ENCODE measurements around the gene STARD7. TPM values are rescaled to one million over a fixed set of nuclear protein-coding genes. Genes with fewer than 3 reads are reported as not detected.

STARD7 gene
- total RNA-seq, 1 experiment from 2014 or later = 224 TPM

DNA sequence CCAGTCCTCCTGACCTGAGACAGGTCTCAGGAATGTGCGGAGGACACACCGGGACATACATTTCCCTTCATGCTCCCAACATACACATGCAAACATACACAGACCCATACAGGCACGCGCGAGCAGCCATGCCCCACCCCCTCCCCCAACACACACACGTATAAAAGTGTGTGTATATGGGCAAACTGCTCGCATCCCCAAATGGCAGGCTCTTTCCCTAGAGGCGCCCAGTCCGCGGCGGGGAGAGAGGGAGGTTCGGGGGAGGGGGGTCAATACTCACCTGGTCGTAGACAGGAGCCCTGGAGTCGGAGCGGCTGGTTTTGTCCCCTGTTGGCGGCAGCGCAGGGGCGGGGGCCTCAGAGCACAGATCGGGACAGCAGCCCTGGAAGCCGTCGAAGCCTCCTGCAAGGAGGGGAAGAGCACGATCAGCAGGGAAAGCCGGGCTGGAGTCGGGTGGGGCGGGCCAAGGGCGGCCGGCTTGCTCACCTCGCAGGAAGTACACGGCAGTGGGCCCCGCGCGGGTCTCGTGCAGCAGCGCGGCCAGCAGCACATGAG is 64.1 kb downstream of the STARD7 start:
- H3K27me3 ChIP-seq (replicated peaks; ENCODE audit: control insufficient read depth, insufficient read depth, low read length) = no peaks in the 10 kb centered on the region
- ChIA-PET POLR2A (no interaction called here), CTCF (interaction anchor here (1.0 to 1.6 kb wide), 3 partner anchors 28 to 64 kb away, joined by 3 to 6 read pairs (median 3); partner anchors contain the start of genes ADRA2B and STARD7)
- no peaks in the 10 kb centered on the region for H3K27me3 Mint-ChIP-seq (ENCODE audit: insufficient read depth, unreplicated experiment)
- no peaks in the 10 kb centered on the region for H3K9me3 ChIP-seq
- DNase-seq = peak; percentile 46 to 57
- H3K4me3 Mint-ChIP-seq (ENCODE audit: unreplicated experiment) = peak overlapping the region; percentile 98
- TF ChIP-seq, protein P1, sequence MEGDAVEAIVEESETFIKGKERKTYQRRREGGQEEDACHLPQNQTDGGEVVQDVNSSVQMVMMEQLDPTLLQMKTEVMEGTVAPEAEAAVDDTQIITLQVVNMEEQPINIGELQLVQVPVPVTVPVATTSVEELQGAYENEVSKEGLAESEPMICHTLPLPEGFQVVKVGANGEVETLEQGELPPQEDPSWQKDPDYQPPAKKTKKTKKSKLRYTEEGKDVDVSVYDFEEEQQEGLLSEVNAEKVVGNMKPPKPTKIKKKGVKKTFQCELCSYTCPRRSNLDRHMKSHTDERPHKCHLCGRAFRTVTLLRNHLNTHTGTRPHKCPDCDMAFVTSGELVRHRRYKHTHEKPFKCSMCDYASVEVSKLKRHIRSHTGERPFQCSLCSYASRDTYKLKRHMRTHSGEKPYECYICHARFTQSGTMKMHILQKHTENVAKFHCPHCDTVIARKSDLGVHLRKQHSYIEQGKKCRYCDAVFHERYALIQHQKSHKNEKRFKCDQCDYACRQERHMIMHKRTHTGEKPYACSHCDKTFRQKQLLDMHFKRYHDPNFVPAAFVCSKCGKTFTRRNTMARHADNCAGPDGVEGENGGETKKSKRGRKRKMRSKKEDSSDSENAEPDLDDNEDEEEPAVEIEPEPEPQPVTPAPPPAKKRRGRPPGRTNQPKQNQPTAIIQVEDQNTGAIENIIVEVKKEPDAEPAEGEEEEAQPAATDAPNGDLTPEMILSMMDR (IDR thresholded peaks at IDR 0.05; ENCODE audit: insufficient read depth in 1 of 2, low read depth in 1 of 2, low read length in 1 of 2, severe bottlenecking in 1 of 2, unreplicated experiment in 1 of 2) = no peak
- H3K4me3 ChIP-seq (ENCODE audit: low read depth, low read length) = peak overlapping the region; percentile 70
- peak overlapping the region; percentile 94 for H3K27ac Mint-ChIP-seq (ENCODE audit: unreplicated experiment)
- H3K4me1 Mint-ChIP-seq (ENCODE audit: low read depth, unreplicated experiment) = no peaks in the 10 kb centered on the region
- peaks cover 16% of the 10 kb centered on the region for H3K36me3 Mint-ChIP-seq (ENCODE audit: insufficient read depth, unreplicated experiment)
- intact Hi-C loops (cut with micrococcal nuclease; ENCODE audit: unreplicated experiment) = loop anchor here (2.0 to 5.0 kb wide), 2 partner anchors 43 to 64 kb away; partner anchors contain the start of gene STARD7
- H3K9me3 Mint-ChIP-seq (ENCODE audit: unreplicated experiment) = no peaks in the 10 kb centered on the region
- peaks cover 2% of the 10 kb centered on the region; the same call in 1 of the 2 replicates for H3K36me3 ChIP-seq (ENCODE audit: control insufficient read depth, insufficient read depth, low read length)
- BruUV-seq (replicated peaks) = no TSS peak
- peaks cover 14% of the 10 kb centered on the region for H3K4me1 ChIP-seq

DNA sequence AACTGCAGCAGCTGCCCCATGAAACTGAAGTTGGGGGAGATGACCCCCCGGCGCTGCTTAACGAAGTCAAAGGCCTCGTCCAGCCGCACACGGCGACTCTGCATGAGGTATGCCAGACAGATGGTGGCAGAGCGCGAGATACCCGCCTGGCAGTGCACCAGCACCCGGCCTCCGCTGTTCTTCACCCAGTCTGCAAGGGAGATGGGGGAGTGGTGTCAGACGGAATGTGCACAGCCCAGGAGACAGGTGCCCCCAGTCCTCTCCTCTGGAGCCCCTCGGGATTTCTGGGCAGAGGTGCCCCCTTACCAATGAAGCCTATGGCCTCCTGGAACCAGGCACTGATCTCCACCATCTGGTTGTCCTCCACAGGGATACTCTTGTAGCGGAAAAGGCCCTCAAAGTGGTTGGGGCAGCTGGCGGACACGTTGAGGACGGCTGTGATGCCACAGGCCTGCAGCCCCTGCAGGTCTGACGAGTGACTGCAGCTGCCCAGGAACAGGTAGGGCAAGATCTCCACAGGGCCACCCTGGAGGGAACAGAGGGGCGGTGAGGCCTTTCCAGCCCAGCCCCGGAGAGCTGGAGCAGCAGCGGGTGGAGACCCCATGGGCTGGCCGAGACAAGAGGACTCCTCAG is 64.7 kb downstream of the STARD7 start:
- TF ChIP-seq, protein P1 (IDR thresholded peaks at IDR 0.05; ENCODE audit: insufficient read depth in 1 of 2, low read depth in 1 of 2, low read length in 1 of 2, severe bottlenecking in 1 of 2, unreplicated experiment in 1 of 2) = peak; percentile 56 to 68
- DNase-seq = peak; percentile 71 to 78
- CTCF ChIA-PET = interaction anchor here (0.7 to 1.6 kb wide), 4 partner anchors 27 to 151 kb away, joined by 3 to 6 read pairs (median 4); partner anchors contain the start of genes ADRA2B and STARD7
- POLR2A ChIA-PET = no interaction called here
- H3K4me3 Mint-ChIP-seq (ENCODE audit: unreplicated experiment) = peak overlapping the region; percentile 98
- H3K36me3 ChIP-seq (ENCODE audit: control insufficient read depth, insufficient read depth, low read length) = peaks cover 2% of the 10 kb centered on the region; the same call in 1 of the 2 replicates
- H3K4me1 ChIP-seq = peaks cover 14% of the 10 kb centered on the region
- no peaks in the 10 kb centered on the region for H3K27me3 Mint-ChIP-seq (ENCODE audit: insufficient read depth, unreplicated experiment)
- BruUV-seq (replicated peaks) = no TSS peak
- H3K9me3 Mint-ChIP-seq (ENCODE audit: unreplicated experiment) = no peaks in the 10 kb centered on the region
- H3K4me1 Mint-ChIP-seq (ENCODE audit: low read depth, unreplicated experiment) = no peaks in the 10 kb centered on the region
- intact Hi-C loops (cut with micrococcal nuclease; ENCODE audit: unreplicated experiment) = loop anchor here (2.0 kb wide), 1 partner anchor 65 kb away; the partner anchor contains the start of gene STARD7
- no peaks in the 10 kb centered on the region for H3K27me3 ChIP-seq (replicated peaks; ENCODE audit: control insufficient read depth, insufficient read depth, low read length)
- H3K4me3 ChIP-seq (ENCODE audit: low read depth, low read length) = peak overlapping the region; percentile 70
- peaks cover 16% of the 10 kb centered on the region for H3K36me3 Mint-ChIP-seq (ENCODE audit: insufficient read depth, unreplicated experiment)
- no peaks in the 10 kb centered on the region for H3K9me3 ChIP-seq
- H3K27ac Mint-ChIP-seq (ENCODE audit: unreplicated experiment) = peak overlapping the region; percentile 94

DNA sequence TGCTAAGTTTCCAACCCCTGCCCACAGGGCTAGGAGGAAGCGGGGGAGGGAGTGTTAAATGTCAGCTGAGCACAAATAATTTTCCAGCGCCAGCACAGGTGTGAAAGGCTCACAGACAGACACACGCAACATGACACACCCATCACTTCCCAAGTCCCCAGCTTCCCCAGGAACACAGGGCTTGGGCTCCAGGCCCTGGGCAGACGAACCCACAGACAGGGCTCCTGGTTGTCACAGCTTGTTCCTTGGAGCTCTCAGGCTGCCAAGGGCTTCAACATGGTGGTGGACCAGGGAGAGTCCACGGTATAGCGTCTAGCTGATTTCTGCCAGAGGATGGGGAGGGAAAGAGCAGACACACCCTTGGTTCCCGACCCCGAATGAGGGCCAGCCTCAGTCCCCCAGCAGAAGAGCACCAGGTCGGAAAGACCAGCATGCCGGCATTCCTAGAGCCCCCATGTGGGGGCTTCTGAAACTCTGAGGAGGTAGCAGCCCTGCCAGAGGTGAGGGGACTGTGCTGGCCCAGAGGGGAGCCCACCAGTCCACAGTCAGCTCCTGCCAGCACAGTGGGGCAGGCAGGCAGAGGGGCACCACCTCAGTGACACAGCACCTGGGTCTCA is 65.3 kb downstream of the STARD7 start:
- Histone ChIP-seq H3K9me3 (no peaks in the 10 kb centered on the region), H3K36me3 (ENCODE audit: control insufficient read depth, insufficient read depth, low read length) (peaks cover 2% of the 10 kb centered on the region; the same call in 1 of the 2 replicates), H3K4me1 (peaks cover 18% of the 10 kb centered on the region), H3K4me3 (ENCODE audit: low read depth, low read length) (no peak overlapping the region), H3K27me3 (replicated peaks; ENCODE audit: control insufficient read depth, insufficient read depth, low read length) (no peaks in the 10 kb centered on the region)
- BruUV-seq (replicated peaks) = TSS peak; percentile 51
- no peaks in the 10 kb centered on the region for H3K9me3 Mint-ChIP-seq (ENCODE audit: unreplicated experiment)
- H3K27ac Mint-ChIP-seq (ENCODE audit: unreplicated experiment) = no peak overlapping the region
- TF ChIP-seq, protein P1 (IDR thresholded peaks at IDR 0.05; ENCODE audit: insufficient read depth in 1 of 2, low read depth in 1 of 2, low read length in 1 of 2, severe bottlenecking in 1 of 2, unreplicated experiment in 1 of 2) = no peak
- H3K27me3 Mint-ChIP-seq (ENCODE audit: insufficient read depth, unreplicated experiment) = no peaks in the 10 kb centered on the region
- POLR2A ChIA-PET = interaction anchor here (1.1 kb wide), 1 partner anchor 65 kb away, joined by 3 read pairs; the partner anchor contains the start of gene STARD7
- DNase-seq = no peak
- H3K4me3 Mint-ChIP-seq (ENCODE audit: unreplicated experiment) = peak overlapping the region; percentile 98
- intact Hi-C loops (cut with micrococcal nuclease; ENCODE audit: unreplicated experiment) = no loop called here
- H3K4me1 Mint-ChIP-seq (ENCODE audit: low read depth, unreplicated experiment) = peaks cover 1% of the 10 kb centered on the region
- CTCF ChIA-PET = interaction anchor here (0.7 to 1.3 kb wide), 3 partner anchors 31 to 151 kb away, joined by 3 to 5 read pairs (median 4); no protein-coding TSS in a partner anchor
- H3K36me3 Mint-ChIP-seq (ENCODE audit: insufficient read depth, unreplicated experiment) = peaks cover 22% of the 10 kb centered on the region
